ENCODE results near the gene GOLGA6L10. TPM values are rescaled to one million over a fixed set of nuclear protein-coding genes. Genes with fewer than 3 reads are reported as not detected.

Gene GOLGA6L10
- total RNA-seq, 1 experiment from 2014 or later = 1.2 TPM

GRCh38 chr15:82312586-82313349 lies 36.5 kb downstream of the GOLGA6L10 start:
- RAD21 ChIA-PET (ENCODE audit: low non-redundant PET in 1 of 2, low total read pairs in 2 of 2, uncharacterized antibody in 2 of 2, unreplicated experiment in 2 of 2) = no interaction called here

More at GRCh38 chr15:82312586-82313349, 36.5 kb downstream of the GOLGA6L10 start:
- DNase-seq (ENCODE audit: low read depth, low spot score) (no peak), ATAC-seq (no peak)
- BruUV-seq (replicated peaks) = no TSS peak
- Histone ChIP-seq H3K36me3 (ENCODE audit: control insufficient read depth in 1 of 2, insufficient read depth in 2 of 2, low read length in 2 of 2) (no peaks in the 10 kb centered on the region), H4K20me1 (ENCODE audit: insufficient read depth) (no peaks in the 10 kb centered on the region), H3K9me3 (ENCODE audit: control insufficient read depth in 1 of 2, insufficient read depth in 1 of 2, low read depth in 1 of 2, low read length in 2 of 2) (no peaks in the 10 kb centered on the region), H2AFZ (ENCODE audit: low read depth, low read length, poor library complexity, severe bottlenecking) (no peak overlapping the region), H3K4me1 (ENCODE audit: control insufficient read depth in 1 of 2, insufficient read depth in 2 of 2, low read length in 2 of 2) (no peaks in the 10 kb centered on the region), H3K27ac (ENCODE audit: low read depth, low read length) (no peak overlapping the region), H3K27me3 (ENCODE audit: insufficient read depth, low read length) (no peaks in the 10 kb centered on the region), H3K9me2 (ENCODE audit: insufficient read depth) (no peaks in the 10 kb centered on the region), H3K79me2 (ENCODE audit: insufficient read depth, low read length) (no peaks in the 10 kb centered on the region), H3K4me2 (ENCODE audit: low read length) (no peak overlapping the region), H3K9ac (ENCODE audit: low read length) (no peak overlapping the region), H3K4me3 (replicated peaks in 1 of 2; ENCODE audit: low read depth in 1 of 2, low read length in 2 of 2) (no peak overlapping the region)
- POLR2A ChIA-PET = no interaction called here
- no peak for TF ChIP-seq JUND (IDR thresholded peaks at IDR 0.05)
- no peak for TF ChIP-seq ATF3 (IDR thresholded peaks at IDR 0.05)
- no peak for TF ChIP-seq EGR1 (IDR thresholded peaks at IDR 0.05; ENCODE audit: low read depth)
- no peak for TF ChIP-seq CTCF (IDR thresholded peaks at IDR 0.05 in 2 of 3, conservative IDR thresholded peaks at IDR 0.05 in 1 of 3; ENCODE audit: borderline replicate concordance in 1 of 3, insufficient read depth in 1 of 3, low read depth in 2 of 3, low read length in 2 of 3)
- no peak for TF ChIP-seq ZBTB33 (IDR thresholded peaks at IDR 0.05; ENCODE audit: extremely low read depth, insufficient replicate concordance, low read length)
- TF ChIP-seq EZH2phosphoT487 (IDR thresholded peaks at IDR 0.05; ENCODE audit: borderline replicate concordance) = no peak
- no peak for TF ChIP-seq ZFX (IDR thresholded peaks at IDR 0.05)
- TF ChIP-seq RAD21 (IDR thresholded peaks at IDR 0.05; ENCODE audit: low read depth) = no peak
- TF ChIP-seq POLR2AphosphoS5 (IDR thresholded peaks at IDR 0.05; ENCODE audit: low read depth, low read length) = no peak
- TF ChIP-seq TCF7L2 (IDR thresholded peaks at IDR 0.05; ENCODE audit: borderline replicate concordance, extremely low read depth, insufficient read depth, insufficient read length) = no peak
- TF ChIP-seq CBX3 (IDR thresholded peaks at IDR 0.05; ENCODE audit: low read depth) = no peak
- no peak for TF ChIP-seq MAX (IDR thresholded peaks at IDR 0.05)
- no peak for TF ChIP-seq SP1 (IDR thresholded peaks at IDR 0.05; ENCODE audit: low read depth)
- TF ChIP-seq YY1 (IDR thresholded peaks at IDR 0.05; ENCODE audit: extremely low read depth, insufficient replicate concordance, low read depth, low read length) = no peak
- TF ChIP-seq ZNF274 (IDR thresholded peaks at IDR 0.05; ENCODE audit: low read depth, low read length) = no peak
- TF ChIP-seq ELF1 (IDR thresholded peaks at IDR 0.05; ENCODE audit: borderline replicate concordance, low read depth) = no peak
- no peak for TF ChIP-seq CEBPB (IDR thresholded peaks at IDR 0.05; ENCODE audit: low read depth)
- no peak for TF ChIP-seq SRF (IDR thresholded peaks at IDR 0.05; ENCODE audit: low read depth)
- TF ChIP-seq FOSL1 (IDR thresholded peaks at IDR 0.05; ENCODE audit: low read depth) = no peak
- CTCF ChIA-PET = no interaction called here
- intact Hi-C loops (cut with micrococcal nuclease) = no loop called here

Measured in HCT116 (cell line).